ENCODE data around the gene SUSD4.
"Not testable (repeated sequence)": the region's sequence is repeated elsewhere in the genome, so short reads cannot be mapped to it uniquely, and the experiment has no call there.

Gene SUSD4

GRCh38 chr1:223260712-223261111, 103.3 kb downstream of the SUSD4 start:
- no peak for TF ChIP-seq CTCF (IDR thresholded peaks at IDR 0.05; ENCODE audit: control insufficient read depth, extremely low read depth, insufficient read depth)
- DNase-seq (ENCODE audit: low read depth) = no peak
- no peak overlapping the region for H3K4me3 ChIP-seq (ENCODE audit: low read depth, low read length)

- no peak for DNase-seq (ENCODE audit: low read depth)
- no peak for TF ChIP-seq CTCF (IDR thresholded peaks at IDR 0.05; ENCODE audit: control insufficient read depth, extremely low read depth, insufficient read depth)
- no peak overlapping the region for H3K4me3 ChIP-seq (ENCODE audit: low read depth, low read length)
Observed at GRCh38 chr1:223259462-223259861, 104.5 kb downstream of the SUSD4 start.

GRCh38 chr1:223258751-223259198, 105.2 kb downstream of the SUSD4 start:
- no peak for TF ChIP-seq CTCF (IDR thresholded peaks at IDR 0.05; ENCODE audit: control insufficient read depth, extremely low read depth, insufficient read depth)
- DNase-seq (ENCODE audit: low read depth) = no peak
- no peak overlapping the region for H3K4me3 ChIP-seq (ENCODE audit: low read depth, low read length)

GRCh38 chr1:223257856-223258550, 106.0 kb downstream of the SUSD4 start:
- no peak overlapping the region for H3K4me3 ChIP-seq (ENCODE audit: low read depth, low read length)
- DNase-seq (ENCODE audit: low read depth) = no peak
- no peak for TF ChIP-seq CTCF (IDR thresholded peaks at IDR 0.05; ENCODE audit: control insufficient read depth, extremely low read depth, insufficient read depth)

GRCh38 chr1:223256034-223256433, 107.9 kb downstream of the SUSD4 start:
- no peak for DNase-seq (ENCODE audit: low read depth)
- H3K4me3 ChIP-seq (ENCODE audit: low read depth, low read length) = no peak overlapping the region
- TF ChIP-seq CTCF (IDR thresholded peaks at IDR 0.05; ENCODE audit: control insufficient read depth, extremely low read depth, insufficient read depth) = no peak

GRCh38 chr1:223253916-223254315, 110.1 kb downstream of the SUSD4 start:
- no peak for DNase-seq (ENCODE audit: low read depth)
- TF ChIP-seq CTCF (IDR thresholded peaks at IDR 0.05; ENCODE audit: control insufficient read depth, extremely low read depth, insufficient read depth) = no peak

GRCh38 chr1:223251387-223251786, 112.6 kb downstream of the SUSD4 start:
- H3K4me3 ChIP-seq (ENCODE audit: low read depth, low read length); DNase-seq (ENCODE audit: low read depth): not testable (repeated sequence)

More at GRCh38 chr1:223253916-223254315, 110.1 kb downstream of the SUSD4 start:
- H3K4me3 ChIP-seq (ENCODE audit: low read depth, low read length) = no peak overlapping the region

All from LNCaP clone FGC (cell line).